HG02571 (cell line): ENCODE measurements around the gene MEPCE.

Experiments
- ATAC-seq: cut with Tn5 transposase; IDR thresholded peaks from one replicate; pipeline ENCODE4 v1.9.1; 2021; ENCODE audit warnings: mild to moderate bottlenecking, moderate library complexity; ENCODE audit not compliant: unreplicated experiment

MEPCE gene

GRCh38 chr7:100456562-100456961 is 26.9 kb downstream of the MEPCE start:
- no peak for ATAC-seq

GRCh38 chr7:100457033-100457432 is 27.4 kb downstream of the MEPCE start:
- ATAC-seq = no peak

GRCh38 chr7:100464210-100464660 is 34.6 kb downstream of the MEPCE start, which contains the start of gene SPACDR:
TSS of gene SPACDR (minus strand) at chr7:100464260. CDS start at chr7:100464025, 235 bp downstream.
- no peak for ATAC-seq

- ATAC-seq = no peak
Measured at GRCh38 chr7:100464791-100465190, 35.2 kb downstream of the MEPCE start.

- ATAC-seq = no peak
Measured at GRCh38 chr7:100465299-100465698, 35.7 kb downstream of the MEPCE start.

GRCh38 chr7:100465702-100466311 is 36.2 kb downstream of the MEPCE start:
- no peak for ATAC-seq

GRCh38 chr7:100466653-100467605 is 37.3 kb downstream of the MEPCE start:
- no peak for ATAC-seq

- ATAC-seq = no peak
Measured at GRCh38 chr7:100467638-100468373, 38.2 kb downstream of the MEPCE start.

- peak; percentile 51 for ATAC-seq
Measured at GRCh38 chr7:100469227-100470044, 39.8 kb downstream of the MEPCE start.

GRCh38 chr7:100471021-100471420 is 41.4 kb downstream of the MEPCE start:
- no peak for ATAC-seq

GRCh38 chr7:100472121-100472851 is 42.7 kb downstream of the MEPCE start:
- no peak for ATAC-seq

GRCh38 chr7:100472854-100473499 is 43.3 kb downstream of the MEPCE start:
- ATAC-seq = no peak

GRCh38 chr7:100475549-100475948 is 45.9 kb downstream of the MEPCE start:
- ATAC-seq = no peak

- ATAC-seq = no peak
Measured at GRCh38 chr7:100476101-100476780, 46.6 kb downstream of the MEPCE start.

GRCh38 chr7:100476903-100477870 is 47.6 kb downstream of the MEPCE start:
- ATAC-seq = no peak

- no peak for ATAC-seq
Measured at GRCh38 chr7:100477871-100478267, 48.2 kb downstream of the MEPCE start.

GRCh38 chr7:100478958-100479660 is 49.5 kb downstream of the MEPCE start, which contains the start of gene TSC22D4:
TSS of gene TSC22D4 (minus strand) at chr7:100479214. CDS start at chr7:100478038, 1,176 bp downstream.
- peak; percentile 56 for ATAC-seq
